Esophagus squamous epithelium (tissue), 5 donors: ENCODE data around the gene LAMA5. TPM values are rescaled to one million over a fixed set of nuclear protein-coding genes. Genes with fewer than 3 reads are reported as not detected.
A peak's percentile ranks its signal among the peaks of the same experiment; 100 is the strongest.

Source experiments
- DNase-seq: peaks from one replicate; lab custom pipeline; 2025; lab: John Stamatoyannopoulos, UW
- H3K27ac ChIP-seq, 4 donors: fragments of 200-600 bp; sonication (generic); one replicate each; pipeline ENCODE4 v1.5.1; 2016 to 2019; ENCODE audit warnings: mild to moderate bottlenecking in 1 of 4
- H3K27me3 ChIP-seq, 4 donors: fragments of 200-600 bp; sonication (generic); 1 replicate in 3 of 4; 2 replicates in 1 of 4; pipeline versions ENCODE4 v1.5.1 to v1.6.0; 2017 to 2021; ENCODE audit warnings: antibody characterized with exemption in 1 of 4
- H3K36me3 ChIP-seq, 3 donors: fragments of 200-600 bp; sonication (generic); one replicate each; pipeline ENCODE4 v1.5.1; 2016 to 2019
- H3K4me1 ChIP-seq, 3 donors: fragments of 200-600 bp; sonication (generic); one replicate each; pipeline ENCODE4 v1.5.1; 2017 to 2019
- H3K4me3 ChIP-seq, 4 donors: fragments of 200-600 bp; sonication (generic); 1 replicate in 3 of 4; 2 replicates in 1 of 4; pipeline ENCODE4 v1.5.1; 2016 to 2019; ENCODE audit warnings: mild to moderate bottlenecking in 2 of 4, moderate library complexity in 1 of 4
- H3K9me3 ChIP-seq, 3 donors: fragments of 200-600 bp; sonication (generic); one replicate each; pipeline ENCODE4 v1.5.1; 2016 to 2019
- CTCF ChIP-seq, 6 experiments: fragments of 450-650 bp in 4 of 6; fragments of 200-600 bp in 2 of 6; sonication (generic) in 2 of 6; IDR thresholded peaks; one replicate each; pipeline ENCODE4 v1.5.1; 2016 to 2019; ENCODE audit warnings: antibody characterized with exemption in 6 of 6, mild to moderate bottlenecking in 4 of 6, moderate library complexity in 4 of 6
- POLR2A ChIP-seq, 4 donors: fragments of 450-650 bp; IDR thresholded peaks; one replicate each; pipeline ENCODE4 v1.6.1; 2017; ENCODE audit warnings: antibody characterized with exemption in 4 of 4, mild to moderate bottlenecking in 4 of 4, moderate library complexity in 3 of 4
- WGBS, 2 donors: methylation state at CpG; one replicate each; pipeline ENCODE4 v1.1.5; 2018; 5-methylcytosine and 5-hydroxymethylcytosine counted together
- intact Hi-C: fragments of 100-400 bp; cut with DNase I; formaldehyde crosslinking; loops from one replicate; pipeline ENCODE4 v1.15.0; 2022
- total RNA-seq, 4 donors: library from RNA; depleted of rRNA; stranded (reverse); fragments of >200 nt; gene quantifications; one replicate each; pipeline ENCODE4 v1.1.0, GENCODE V29; 2016
- donor health status: DM: yes; HTN: yes; CAD: no.

LAMA5 gene
- total RNA-seq, 4 donors from 2014 or later: 60.4 to 127 (median 98.9) TPM

- no peak for DNase-seq
- TF ChIP-seq POLR2A (IDR thresholded peaks at IDR 0.05) (no peak), CTCF (IDR thresholded peaks at IDR 0.05) (no peak)
- Histone ChIP-seq H3K9me3 (no peaks in the 10 kb centered on the region), H3K27ac (no peak overlapping the region), H3K4me3 (no peak overlapping the region), H3K36me3 (no peaks in the 10 kb centered on the region), H3K27me3 (no peaks in the 10 kb centered on the region), H3K4me1 (peaks cover 31 to 46% (median 34%) of the 10 kb centered on the region in 3 donors)
- intact Hi-C loops: no loop called here
- whole genome bisulfite sequencing, 2 donors: 78 to 81% methylated on average over 6 to 10 of the region's 12 CpGs
Observed at GRCh38 chr20:62409086-62409853, 42.2 kb upstream of the LAMA5 start.

GRCh38 chr20:62408640-62409039, 41.5 kb upstream of the LAMA5 start:
- WGBS, 2 donors: 73 to 92% methylated on average over 8 to 12 of the region's 12 CpGs
- H3K4me1 ChIP-seq: peaks cover 31 to 46% (median 34%) of the 10 kb centered on the region in 3 donors
- H3K27me3 ChIP-seq: no peaks in the 10 kb centered on the region
- H3K4me3 ChIP-seq: no peak overlapping the region
- TF ChIP-seq POLR2A (IDR thresholded peaks at IDR 0.05) (no peak), CTCF (IDR thresholded peaks at IDR 0.05) (no peak)
- H3K9me3 ChIP-seq: no peaks in the 10 kb centered on the region
- H3K36me3 ChIP-seq: no peaks in the 10 kb centered on the region
- no peak overlapping the region for H3K27ac ChIP-seq
- no peak for DNase-seq
- intact Hi-C loops: no loop called here

GRCh38 chr20:62408055-62408454, 40.9 kb upstream of the LAMA5 start:
- Histone ChIP-seq H3K4me3 (no peak overlapping the region), H3K27me3 (no peaks in the 10 kb centered on the region), H3K4me1 (peaks cover 31 to 46% (median 34%) of the 10 kb centered on the region in 3 donors), H3K9me3 (no peaks in the 10 kb centered on the region), H3K27ac (no peak overlapping the region), H3K36me3 (no peaks in the 10 kb centered on the region)
- no peak for DNase-seq
- no peak for TF ChIP-seq POLR2A (IDR thresholded peaks at IDR 0.05)
- no peak for TF ChIP-seq CTCF (IDR thresholded peaks at IDR 0.05)
- intact Hi-C loops: no loop called here
- 83 to 100% methylated on average over 1 to 6 of the region's 15 CpGs for WGBS, 2 donors

- H3K4me3 ChIP-seq: peak within 1 kb of the TSS; percentile 52 to 86 (median 60)
- peak in 5 of 6 experiments; percentile 17 to 56 (median 32) for TF ChIP-seq CTCF (IDR thresholded peaks at IDR 0.05)
- no peak for TF ChIP-seq POLR2A (IDR thresholded peaks at IDR 0.05)
- no peaks in the 10 kb centered on the region for H3K9me3 ChIP-seq
- H3K4me1 ChIP-seq: peaks cover 31 to 46% (median 34%) of the 10 kb centered on the region in 3 donors
- WGBS, 2 donors: no CpG with 5 or more reads among the region's 73 CpGs
- peaks cover 0 to 6% (median 0%) of the 10 kb centered on the region in 3 donors for H3K36me3 ChIP-seq
- DNase-seq: peak; percentile 72
- H3K27ac ChIP-seq: peak within 1 kb of the TSS; percentile 70 to 82 (median 76)
- H3K27me3 ChIP-seq: no peaks in the 10 kb centered on the region
- intact Hi-C loops: no loop called here
Observed at GRCh38 chr20:62407221-62407992, 40.3 kb upstream of the LAMA5 start, which contains the start of gene CABLES2. CABLES2 (minus strand) TSS chr20:62407285; CDS start chr20:62407276, 9 bp downstream.
